Panc1 (cell line): ENCODE measurements around the gene ADAMTS9. TPM values are rescaled to one million over a fixed set of nuclear protein-coding genes. Genes with fewer than 3 reads are reported as not detected.
A peak's percentile ranks its signal among the peaks of the same experiment; 100 is the strongest.

Source experiments
- ATAC-seq: fragments of 200-7000 bp; cut with Tn5 transposase; 2 replicates; pipeline ENCODE4 v1.9.1; 2020; ENCODE audit warnings: mild to moderate bottlenecking, moderate library complexity
- BruUV-seq: library from RNA; stranded (reverse); fragments of 400-500 nt; replicated peaks from 2 replicates; lab custom pipeline; 2021; lab: Mats Ljungman, UMichigan
- CTCF ChIA-PET: fragments of 300-600 bp; sonication (Branson Sonifier 250); formaldehyde crosslinking; loops from one replicate; lab custom pipeline; 2022; ENCODE audit warnings: antibody characterized with exemption; lab: Charles Lee
- POLR2A ChIA-PET: fragments of 300-600 bp; sonication (Branson Sonifier 250); formaldehyde crosslinking; loops from one replicate; lab custom pipeline; 2022; ENCODE audit warnings: antibody characterized with exemption; lab: Charles Lee
- DNase-seq: peaks from one replicate; pipeline ENCODE4 v3.0.0-alpha.2; 2010; ENCODE audit warnings: low read depth, low spot score
- H3K27ac ChIP-seq: 2 replicates; pipeline ENCODE4 v1.5.1; 2011; ENCODE audit warnings: mild to moderate bottlenecking, low read length, inconsistent platforms
- H3K27me3 ChIP-seq: fragments of 200-500 bp; sonication (Bioruptor generic); 2 replicates; pipeline ENCODE4 v1.6.0; 2014; ENCODE audit warnings: low read length, inconsistent platforms; ENCODE audit not compliant: control insufficient read depth, insufficient read depth
- H3K36me3 ChIP-seq: fragments of 200-500 bp; sonication (Bioruptor generic); 2 replicates; pipeline ENCODE4 v1.5.1; 2014; ENCODE audit warnings: inconsistent platforms, mild to moderate bottlenecking, low read length, moderate library complexity; ENCODE audit not compliant: control insufficient read depth, insufficient read depth
- H3K4me1 ChIP-seq: 2 replicates; pipeline ENCODE4 v1.5.1; 2011; ENCODE audit warnings: inconsistent platforms, mild to moderate bottlenecking, low read length, moderate library complexity; ENCODE audit not compliant: control insufficient read depth, insufficient read depth
- H3K4me3 ChIP-seq, 2 experiments: 2 replicates each; pipeline ENCODE4 v1.5.1; 2011 to 2012; ENCODE audit warnings: low read depth in 2 of 2, low read length in 2 of 2, mild to moderate bottlenecking in 2 of 2, inconsistent platforms in 1 of 2, moderate library complexity in 1 of 2
- H3K9me3 ChIP-seq: fragments of 200-500 bp; sonication (Bioruptor generic); 2 replicates; pipeline ENCODE4 v1.5.1; 2014; ENCODE audit warnings: low read depth, mild to moderate bottlenecking, inconsistent platforms, low read length, moderate library complexity; ENCODE audit not compliant: control insufficient read depth, insufficient read depth
- POLR2AphosphoS5 ChIP-seq: IDR thresholded peaks from 2 replicates; pipeline ENCODE4 v1.6.1; 2012; ENCODE audit warnings: mild to moderate bottlenecking, low read depth, low read length, moderate library complexity
- SIN3A ChIP-seq: IDR thresholded peaks from 2 replicates; pipeline ENCODE4 v1.6.1; 2012; ENCODE audit warnings: low read depth, mild to moderate bottlenecking, low read length, moderate library complexity, borderline replicate concordance; ENCODE audit not compliant: insufficient read depth
- TCF7L2 ChIP-seq: IDR thresholded peaks from 2 replicates; pipeline ENCODE4 v1.6.1; 2011; ENCODE audit warnings: mild to moderate bottlenecking, low read depth, low read length, inconsistent platforms
- in situ Hi-C: cut with HindIII; loops from 2 replicates; pipeline ENCODE4 v1.10.0; 2016; ENCODE audit warnings: low sequenced_read_pairs, low pct_unique_long_range_greater_than_20kb
- intact Hi-C: fragments of 100-400 bp; cut with micrococcal nuclease; formaldehyde crosslinking; loops from one replicate; pipeline ENCODE4 v1.10.0; 2022; ENCODE audit not compliant: unreplicated experiment
- total RNA-seq: library from RNA; stranded (reverse); gene quantifications from one replicate; pipeline ENCODE4 v1.2.1, GENCODE V29; 2021; ENCODE audit not compliant: unreplicated experiment
- TF ChIP-seq, protein P1 (sequence below): fragments of 450-650 bp; IDR thresholded peaks from 2 replicates; pipeline ENCODE4 v1.5.1; 2017; ENCODE audit warnings: mild to moderate bottlenecking
- TF ChIP-seq, protein P2 (sequence below), 2 experiments: IDR thresholded peaks; 2 replicates each; pipeline ENCODE4 v1.6.1; 2011 to 2012; ENCODE audit warnings: low read depth in 2 of 2, control low read depth in 1 of 2, low read length in 1 of 2, mild to moderate bottlenecking in 1 of 2, moderate library complexity in 1 of 2; ENCODE audit not compliant: insufficient read depth in 1 of 2

Gene ADAMTS9
- total RNA-seq, 1 experiment from 2014 or later, result 0.05 TPM

DNA sequence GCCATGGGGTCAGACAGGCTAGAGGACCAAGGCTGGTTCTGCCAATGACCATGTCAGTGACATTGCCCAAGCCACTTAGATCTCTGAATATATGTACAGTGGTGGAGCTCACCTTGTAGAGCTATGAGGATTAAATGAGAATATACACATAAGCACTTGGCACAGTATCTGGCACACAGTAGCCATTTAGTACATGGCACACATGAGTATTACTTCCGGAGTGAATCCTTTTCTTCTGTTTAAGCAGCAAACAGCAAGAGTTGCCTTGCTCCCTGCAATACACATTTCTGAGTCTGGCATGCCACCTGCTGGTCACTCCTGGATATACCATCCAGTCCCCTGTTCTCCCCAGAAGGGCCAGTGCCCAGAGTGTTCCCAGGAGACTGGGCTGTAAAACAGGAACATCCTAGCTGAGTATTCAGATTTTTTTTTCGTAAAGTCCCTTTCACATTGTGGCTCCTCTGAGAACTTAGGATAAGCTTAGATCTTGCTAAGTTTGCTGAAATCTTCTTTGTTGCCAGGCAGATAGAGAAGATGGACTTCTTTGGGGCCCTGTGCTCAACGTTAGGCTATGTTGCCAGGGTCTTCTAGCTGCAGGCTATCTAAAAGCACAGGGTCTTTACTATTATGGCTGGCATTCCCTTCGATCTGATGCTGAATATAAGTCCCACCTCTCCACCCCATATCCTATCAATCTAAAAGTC lies 203.4 kb downstream of the ADAMTS9 start:
- no peaks in the 10 kb centered on the region for H3K27me3 ChIP-seq
- POLR2A ChIA-PET, result no interaction called here
- H3K4me1 ChIP-seq, result no peaks in the 10 kb centered on the region
- DNase-seq, result peak; percentile 47
- BruUV-seq, result no TSS peak
- H3K4me3 ChIP-seq, result no peak overlapping the region
- no peaks in the 10 kb centered on the region for H3K9me3 ChIP-seq
- H3K36me3 ChIP-seq, result no peaks in the 10 kb centered on the region
- H3K27ac ChIP-seq, result no peak overlapping the region
- in situ Hi-C loops, result no loop called here
- peak; percentile 93 for ATAC-seq
- intact Hi-C loops, result loop anchor here (1.0 kb wide), 1 partner anchor 454 kb away; no protein-coding TSS in a partner anchor
- CTCF ChIA-PET, result interaction anchor here (0.6 kb wide), 1 partner anchor 108 kb away, joined by 3 read pairs; no protein-coding TSS in a partner anchor
- TF ChIP-seq, protein P1, sequence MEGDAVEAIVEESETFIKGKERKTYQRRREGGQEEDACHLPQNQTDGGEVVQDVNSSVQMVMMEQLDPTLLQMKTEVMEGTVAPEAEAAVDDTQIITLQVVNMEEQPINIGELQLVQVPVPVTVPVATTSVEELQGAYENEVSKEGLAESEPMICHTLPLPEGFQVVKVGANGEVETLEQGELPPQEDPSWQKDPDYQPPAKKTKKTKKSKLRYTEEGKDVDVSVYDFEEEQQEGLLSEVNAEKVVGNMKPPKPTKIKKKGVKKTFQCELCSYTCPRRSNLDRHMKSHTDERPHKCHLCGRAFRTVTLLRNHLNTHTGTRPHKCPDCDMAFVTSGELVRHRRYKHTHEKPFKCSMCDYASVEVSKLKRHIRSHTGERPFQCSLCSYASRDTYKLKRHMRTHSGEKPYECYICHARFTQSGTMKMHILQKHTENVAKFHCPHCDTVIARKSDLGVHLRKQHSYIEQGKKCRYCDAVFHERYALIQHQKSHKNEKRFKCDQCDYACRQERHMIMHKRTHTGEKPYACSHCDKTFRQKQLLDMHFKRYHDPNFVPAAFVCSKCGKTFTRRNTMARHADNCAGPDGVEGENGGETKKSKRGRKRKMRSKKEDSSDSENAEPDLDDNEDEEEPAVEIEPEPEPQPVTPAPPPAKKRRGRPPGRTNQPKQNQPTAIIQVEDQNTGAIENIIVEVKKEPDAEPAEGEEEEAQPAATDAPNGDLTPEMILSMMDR, result peak; percentile 78
- TF ChIP-seq TCF7L2, result no peak

DNA sequence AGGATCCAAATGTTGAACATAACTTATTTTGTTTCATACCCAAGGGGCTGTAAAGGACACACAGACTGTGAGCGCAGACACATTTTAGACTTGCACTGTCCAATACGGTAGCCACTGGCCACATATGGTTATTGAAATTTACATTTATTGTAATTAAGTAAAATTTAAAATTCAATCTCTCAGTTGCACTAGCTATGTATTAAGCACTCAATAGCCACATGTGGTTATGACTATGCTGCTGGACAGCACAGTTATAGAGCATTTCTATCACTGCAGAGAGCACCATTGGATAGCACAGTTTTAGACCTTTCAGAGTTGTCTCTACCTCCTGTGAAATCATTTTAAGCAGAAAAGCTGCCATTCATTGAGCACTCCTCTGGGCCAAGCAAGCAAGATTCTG lies 204.3 kb downstream of the ADAMTS9 start:
- no peaks in the 10 kb centered on the region for H3K4me1 ChIP-seq
- TF ChIP-seq POLR2AphosphoS5 (no peak), TCF7L2 (no peak), SIN3A (no peak)
- TF ChIP-seq, protein P2, sequence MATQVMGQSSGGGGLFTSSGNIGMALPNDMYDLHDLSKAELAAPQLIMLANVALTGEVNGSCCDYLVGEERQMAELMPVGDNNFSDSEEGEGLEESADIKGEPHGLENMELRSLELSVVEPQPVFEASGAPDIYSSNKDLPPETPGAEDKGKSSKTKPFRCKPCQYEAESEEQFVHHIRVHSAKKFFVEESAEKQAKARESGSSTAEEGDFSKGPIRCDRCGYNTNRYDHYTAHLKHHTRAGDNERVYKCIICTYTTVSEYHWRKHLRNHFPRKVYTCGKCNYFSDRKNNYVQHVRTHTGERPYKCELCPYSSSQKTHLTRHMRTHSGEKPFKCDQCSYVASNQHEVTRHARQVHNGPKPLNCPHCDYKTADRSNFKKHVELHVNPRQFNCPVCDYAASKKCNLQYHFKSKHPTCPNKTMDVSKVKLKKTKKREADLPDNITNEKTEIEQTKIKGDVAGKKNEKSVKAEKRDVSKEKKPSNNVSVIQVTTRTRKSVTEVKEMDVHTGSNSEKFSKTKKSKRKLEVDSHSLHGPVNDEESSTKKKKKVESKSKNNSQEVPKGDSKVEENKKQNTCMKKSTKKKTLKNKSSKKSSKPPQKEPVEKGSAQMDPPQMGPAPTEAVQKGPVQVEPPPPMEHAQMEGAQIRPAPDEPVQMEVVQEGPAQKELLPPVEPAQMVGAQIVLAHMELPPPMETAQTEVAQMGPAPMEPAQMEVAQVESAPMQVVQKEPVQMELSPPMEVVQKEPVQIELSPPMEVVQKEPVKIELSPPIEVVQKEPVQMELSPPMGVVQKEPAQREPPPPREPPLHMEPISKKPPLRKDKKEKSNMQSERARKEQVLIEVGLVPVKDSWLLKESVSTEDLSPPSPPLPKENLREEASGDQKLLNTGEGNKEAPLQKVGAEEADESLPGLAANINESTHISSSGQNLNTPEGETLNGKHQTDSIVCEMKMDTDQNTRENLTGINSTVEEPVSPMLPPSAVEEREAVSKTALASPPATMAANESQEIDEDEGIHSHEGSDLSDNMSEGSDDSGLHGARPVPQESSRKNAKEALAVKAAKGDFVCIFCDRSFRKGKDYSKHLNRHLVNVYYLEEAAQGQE (IDR thresholded peaks at IDR 0.05; ENCODE audit: insufficient read depth in 1 of 2, low read depth in 2 of 2, low read length in 1 of 2), result no peak
- TF ChIP-seq, protein P1, result no peak
- H3K9me3 ChIP-seq, result no peaks in the 10 kb centered on the region
- no TSS peak for BruUV-seq
- ChIA-PET POLR2A (no interaction called here), CTCF (interaction anchor here (1.2 kb wide), 1 partner anchor 453 kb away, joined by 3 read pairs; no protein-coding TSS in a partner anchor)
- no peaks in the 10 kb centered on the region for H3K36me3 ChIP-seq
- no peak overlapping the region for H3K27ac ChIP-seq
- H3K4me3 ChIP-seq, result no peak overlapping the region
- intact Hi-C loops (no loop called here), in situ Hi-C loops (no loop called here)
- ATAC-seq, result no peak
- DNase-seq, result no peak
- H3K27me3 ChIP-seq, result no peaks in the 10 kb centered on the region
